IPS DF 4.7 (cell line): Measurements from ENCODE around the gene ANKRD2.
"Not testable (repeated sequence)": the region's sequence is repeated elsewhere in the genome, so short reads cannot be mapped to it uniquely, and the experiment has no call there.

Experiments
- DNase-seq: peaks from one replicate; pipeline ENCODE4 v3.0.0-alpha.2; 2013; ENCODE audit warnings: low spot score; ENCODE audit errors: extremely low read depth

ANKRD2 gene

DNA sequence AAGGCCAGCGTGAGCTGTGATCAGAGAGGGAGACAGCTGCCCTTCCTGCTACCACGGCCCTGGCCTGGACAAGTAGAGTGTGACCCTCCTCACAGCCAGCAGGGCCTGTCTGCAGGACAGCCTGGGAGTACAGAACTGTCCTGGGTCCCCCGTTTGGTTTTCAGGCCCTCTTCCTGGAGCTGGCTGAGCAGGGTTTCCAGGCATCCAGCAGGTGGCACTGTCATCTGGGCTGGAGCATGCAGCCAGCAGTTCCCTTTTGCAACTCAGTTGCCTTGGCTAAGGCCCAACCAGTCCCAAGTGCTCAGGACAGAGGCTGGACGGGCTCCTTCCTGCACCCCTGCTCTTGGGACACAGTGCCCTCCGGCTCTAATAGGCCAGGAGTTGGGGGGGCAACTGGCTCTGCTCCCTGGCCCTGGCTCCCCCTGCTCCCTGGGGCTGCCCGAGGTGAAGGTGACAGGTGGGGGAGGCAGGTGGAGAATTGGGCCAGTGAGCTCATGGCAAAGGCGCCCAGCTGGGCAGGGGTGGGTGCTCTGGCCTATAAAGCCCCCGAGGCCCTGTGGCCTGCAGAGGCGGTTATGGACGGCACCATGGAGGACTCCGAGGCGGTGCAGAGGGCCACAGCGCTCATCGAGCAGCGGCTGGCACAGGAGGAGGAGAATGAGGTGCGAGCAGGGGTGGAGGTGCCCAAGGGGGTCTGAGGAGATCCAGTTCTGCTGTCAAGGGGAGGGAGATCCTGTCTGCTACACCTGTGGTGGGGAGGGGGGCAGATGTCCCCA lies at the start of gene ANKRD2:
Gene ANKRD2 (plus strand): TSS at position 566 of the 776 bp plus-strand sequence. CDS start 10 bp downstream, at position 576.
- no peak for DNase-seq

DNA sequence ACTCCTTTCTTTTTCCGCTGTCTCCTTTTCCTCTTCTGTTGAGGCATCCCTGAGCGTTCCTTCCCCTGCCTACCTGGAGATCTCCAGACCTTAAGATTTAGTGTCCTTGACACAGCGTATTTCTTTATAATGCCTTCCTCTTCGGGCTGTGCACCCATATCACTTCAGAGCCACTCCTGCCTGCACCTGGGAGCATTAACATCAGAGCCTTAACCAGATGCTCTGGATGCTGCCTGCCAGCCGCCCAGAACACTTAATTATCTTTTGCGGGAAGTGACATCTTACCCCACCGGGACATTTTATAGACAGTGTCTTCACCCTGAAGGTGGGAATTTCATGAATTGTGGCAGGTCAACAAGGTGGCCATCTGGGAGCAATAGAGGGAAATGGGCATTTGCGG lies 49.6 kb upstream of the ANKRD2 start:
- no peak for DNase-seq

- no peak for DNase-seq
Observed at GRCh38 chr10:97525086-97525485, 47.5 kb upstream of the ANKRD2 start.

- no peak for DNase-seq
Observed at GRCh38 chr10:97525683-97526110, 46.9 kb upstream of the ANKRD2 start.

DNA sequence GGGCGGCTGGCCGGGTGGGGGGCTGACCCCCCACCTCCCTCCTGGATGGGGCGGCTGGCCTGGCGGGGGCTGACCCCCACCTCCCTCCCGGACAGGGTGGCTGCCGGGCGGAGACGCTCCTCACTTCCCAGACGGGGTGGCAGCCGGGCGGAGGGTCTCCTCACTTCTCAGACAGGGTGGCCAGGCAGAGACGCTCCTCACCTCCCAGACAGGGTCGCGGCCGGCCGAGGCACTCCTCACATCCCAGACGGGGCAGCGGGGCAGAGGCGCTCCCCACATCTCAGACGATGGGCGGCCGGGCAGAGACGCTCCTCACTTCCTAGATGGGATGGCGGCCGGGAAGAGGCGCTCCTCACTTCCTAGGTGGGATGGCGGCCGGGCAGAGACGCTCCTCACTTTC lies 43.7 kb upstream of the ANKRD2 start:
- not testable (repeated sequence) for DNase-seq

DNA sequence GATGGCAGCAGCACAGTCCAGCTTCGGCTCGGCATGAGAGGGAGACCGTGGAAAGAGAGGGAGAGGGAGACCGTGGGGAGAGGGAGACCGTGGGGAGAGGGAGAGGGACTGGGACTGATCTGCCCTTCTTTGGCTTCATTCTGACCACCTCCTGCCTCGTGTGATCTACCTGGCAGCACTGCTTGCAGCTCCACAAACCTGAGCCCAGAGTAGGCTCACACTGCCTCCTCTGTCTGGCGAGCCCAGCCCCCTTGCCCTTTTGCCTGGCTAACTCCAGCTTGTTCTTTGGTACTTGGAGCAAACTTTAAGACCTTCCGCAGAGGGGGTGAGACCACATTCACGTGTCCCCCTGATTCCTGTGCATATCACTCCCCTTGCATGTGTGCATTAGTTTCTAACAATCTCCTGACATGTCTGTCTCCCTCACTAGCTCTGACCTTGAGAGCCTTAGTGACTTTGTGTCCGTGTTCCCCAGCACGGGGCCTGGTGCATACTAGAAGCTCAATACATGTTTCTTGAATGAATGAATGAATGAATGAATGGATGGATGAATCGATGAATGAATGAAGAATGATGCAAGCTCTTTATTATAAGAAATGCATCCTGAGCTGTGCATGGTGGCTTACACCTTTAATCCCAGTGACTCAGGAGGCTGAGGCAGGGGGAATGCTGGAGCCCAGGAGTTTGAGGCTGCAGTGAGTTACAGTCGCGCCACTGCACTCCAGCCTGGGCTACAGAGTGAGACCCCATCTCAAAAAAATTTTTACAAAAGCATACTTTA lies 42.7 kb upstream of the ANKRD2 start:
- DNase-seq, result no peak

DNA sequence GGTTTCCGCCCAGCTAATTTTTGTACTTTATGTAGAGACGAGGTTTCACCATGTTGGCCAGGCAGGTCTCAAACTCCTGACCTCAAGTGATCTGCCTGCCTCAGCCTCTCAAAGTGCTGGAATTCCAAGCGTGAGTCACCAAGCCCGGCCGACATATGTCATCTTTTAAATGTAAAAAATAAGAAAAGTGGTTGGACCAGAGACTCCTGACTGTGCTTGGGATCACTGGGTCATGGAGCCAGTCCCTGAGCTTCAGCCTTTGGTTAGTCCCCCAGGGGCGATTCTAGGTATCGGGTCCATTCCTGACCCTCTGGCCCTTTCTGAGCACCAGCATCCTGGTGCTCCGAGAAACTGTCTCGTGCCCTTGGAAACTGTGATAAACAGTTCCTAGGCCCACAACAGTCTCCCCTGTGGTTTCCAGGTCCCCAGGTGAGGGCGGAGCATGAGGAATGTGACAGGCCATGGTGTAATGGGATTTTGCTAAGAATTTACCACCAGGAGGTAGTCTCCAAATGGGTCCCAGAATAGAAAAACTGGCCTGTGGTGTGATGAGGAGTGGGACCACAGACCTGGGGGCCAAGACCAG lies 41.1 kb upstream of the ANKRD2 start:
- no peak for DNase-seq

GRCh38 chr10:97532935-97533671 lies 39.5 kb upstream of the ANKRD2 start:
- no peak for DNase-seq

GRCh38 chr10:97533888-97534287 lies 38.7 kb upstream of the ANKRD2 start:
- DNase-seq, result no peak

DNA sequence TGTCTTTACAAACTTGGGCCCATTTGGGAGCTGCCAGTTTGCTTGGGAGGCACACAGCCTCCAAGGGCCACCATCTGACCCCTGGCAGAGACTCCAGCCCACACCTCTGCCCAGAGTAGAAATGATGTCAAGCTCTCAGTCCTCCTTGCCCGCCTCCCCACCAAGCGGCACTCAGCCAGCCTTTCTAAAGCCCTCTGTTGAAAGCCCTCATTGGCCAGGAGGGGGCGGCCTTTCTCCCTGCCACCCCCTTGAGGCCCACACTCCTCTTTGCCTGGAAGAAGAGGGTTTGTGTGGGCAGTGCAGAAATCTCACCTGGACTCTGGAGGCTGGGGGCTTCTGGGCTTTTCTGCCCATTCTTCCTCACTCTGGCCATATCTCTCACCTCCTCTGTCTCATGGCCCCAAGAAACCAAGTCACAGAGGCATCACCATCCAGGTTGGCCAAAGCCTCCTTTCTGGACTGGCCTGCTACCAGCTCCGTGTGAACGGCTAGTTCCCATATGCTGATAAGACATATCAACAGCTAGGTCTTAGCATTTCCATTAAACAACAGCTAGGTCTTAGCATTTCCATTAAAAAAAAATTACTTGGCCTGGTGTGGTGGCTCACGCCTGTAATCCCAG lies 37.7 kb upstream of the ANKRD2 start:
- DNase-seq, result no peak

DNA sequence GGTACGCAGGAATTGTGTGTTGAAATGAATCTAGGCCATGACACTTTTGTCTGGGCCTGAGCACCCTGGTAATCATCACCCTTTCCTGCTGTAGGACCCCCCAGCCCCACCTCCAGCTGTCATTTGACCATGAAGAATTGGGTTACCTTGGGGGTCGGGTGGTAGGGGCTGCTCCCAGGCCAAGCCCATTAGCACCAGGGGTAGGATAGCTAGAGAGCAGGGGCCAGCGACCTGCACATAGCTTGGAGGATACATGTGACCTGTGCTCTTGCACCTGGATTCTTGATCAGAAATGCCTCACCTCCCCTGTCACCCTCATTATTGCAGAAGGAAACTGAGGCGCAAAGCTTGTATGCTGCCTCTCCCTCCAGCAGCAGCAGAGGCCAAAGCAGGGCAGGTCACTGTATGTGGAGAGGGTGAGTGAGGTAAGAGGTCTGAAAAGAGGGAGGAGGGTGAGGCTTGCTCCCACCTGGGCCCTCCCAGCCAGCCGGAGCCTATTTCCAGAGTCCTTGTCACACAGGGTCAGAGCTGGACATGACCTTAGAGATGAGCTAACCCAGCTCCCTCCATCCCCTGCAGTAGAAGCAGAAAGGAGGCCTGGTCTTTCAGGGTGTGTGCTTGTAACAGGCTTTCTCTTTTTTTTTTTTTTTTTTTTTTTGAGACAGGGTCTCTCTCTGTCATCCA lies 35.3 kb upstream of the ANKRD2 start:
- no peak for DNase-seq

DNA sequence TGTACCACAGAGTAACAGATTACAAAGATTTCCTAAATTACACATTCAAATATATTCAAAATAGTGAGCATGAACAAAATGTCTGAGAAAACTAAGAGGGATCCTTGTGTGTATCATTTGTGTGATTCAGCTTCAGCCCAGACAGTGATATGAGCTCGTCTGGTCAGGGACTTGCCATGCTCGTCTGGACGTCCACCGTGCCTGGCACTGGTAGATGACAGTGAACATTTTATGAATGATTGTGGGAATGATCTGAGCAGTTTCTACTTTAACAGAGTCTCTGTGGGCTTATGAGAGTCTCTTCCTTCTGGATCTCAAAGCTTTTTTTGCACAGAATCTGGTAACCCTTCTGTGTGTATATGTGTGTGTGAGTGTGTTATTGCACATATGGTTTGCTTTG lies 34.2 kb upstream of the ANKRD2 start:
- DNase-seq, result no peak

DNA sequence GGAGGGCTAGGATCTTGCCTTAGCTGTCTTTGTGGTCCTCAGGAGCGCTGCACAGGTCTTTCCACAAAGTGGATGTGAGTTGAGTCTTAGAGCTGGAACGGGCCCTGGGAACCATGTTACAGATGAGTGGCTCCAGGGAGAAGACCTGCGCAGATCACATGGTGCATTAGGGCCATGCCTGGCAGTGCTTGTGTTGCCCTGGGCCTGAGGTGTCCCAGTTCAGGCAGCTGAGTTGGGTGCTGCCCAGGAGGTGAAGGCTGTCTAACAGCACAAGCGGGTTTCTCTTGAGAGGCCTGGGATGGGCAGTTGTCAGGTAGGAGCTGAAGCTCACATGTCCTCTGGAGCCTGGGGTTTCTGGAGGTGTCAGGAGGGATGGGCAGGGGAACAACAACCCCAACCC lies 33.7 kb upstream of the ANKRD2 start:
- no peak for DNase-seq

GRCh38 chr10:97539523-97540200 lies 32.9 kb upstream of the ANKRD2 start:
- no peak for DNase-seq

GRCh38 chr10:97540669-97541500 lies 31.7 kb upstream of the ANKRD2 start:
- no peak for DNase-seq

- DNase-seq, result no peak
Observed at GRCh38 chr10:97542169-97543024, 30.2 kb upstream of the ANKRD2 start.

- no peak for DNase-seq
Observed at GRCh38 chr10:97543025-97543546, 29.5 kb upstream of the ANKRD2 start.
